Glomerular endothelial cell (primary cell): Measurements from ENCODE around the gene SORL1. TPM values are rescaled to one million over a fixed set of nuclear protein-coding genes. Genes with fewer than 3 reads are reported as not detected.

Experiments
- DNase-seq: peaks from one replicate; pipeline ENCODE4 v3.0.0-alpha.2; 2011; ENCODE audit warnings: low read depth, low spot score; ENCODE audit errors: extremely low read depth
- total RNA-seq: library from RNA; depleted of rRNA; stranded (reverse); fragments of >200 nt; gene quantifications from 2 replicates; pipeline ENCODE4 v1.2.3, GENCODE V29; 2015

The SORL1 gene
- total RNA-seq, 1 donor from 2014 or later, result 1.9 TPM

GRCh38 chr11:121581607-121582006, 129.5 kb downstream of the SORL1 start:
- DNase-seq, result no peak

DNA sequence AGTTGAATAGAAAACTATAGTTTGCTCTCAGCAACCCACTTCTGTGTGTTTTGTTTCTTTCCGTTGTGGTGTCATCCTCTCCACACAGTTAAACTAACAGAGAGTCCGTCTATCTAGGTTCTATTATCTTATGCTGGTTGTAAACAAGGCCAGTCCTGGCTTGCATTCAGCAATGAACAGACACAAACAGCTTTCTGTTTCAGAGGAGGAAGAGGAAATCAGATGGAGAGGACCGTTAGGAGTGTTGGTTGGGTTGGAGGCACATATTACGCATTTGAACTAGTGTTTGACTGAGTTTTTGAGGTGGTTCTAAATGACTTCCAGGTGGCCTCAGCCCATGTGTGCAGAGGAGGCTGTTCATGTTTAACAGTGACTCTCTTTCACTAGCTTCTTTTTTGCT, 130.2 kb downstream of the SORL1 start:
- no peak for DNase-seq

- no peak for DNase-seq
These were observed 131.7 kb downstream of the SORL1 start for GRCh38 chr11:121583825-121584224.

- DNase-seq, result no peak
These were observed 134.6 kb downstream of the SORL1 start for GRCh38 chr11:121586750-121587149.

- DNase-seq, result no peak
These were observed 135.1 kb downstream of the SORL1 start for GRCh38 chr11:121587182-121587581.

GRCh38 chr11:121588747-121589146, 136.6 kb downstream of the SORL1 start:
- no peak for DNase-seq

DNA sequence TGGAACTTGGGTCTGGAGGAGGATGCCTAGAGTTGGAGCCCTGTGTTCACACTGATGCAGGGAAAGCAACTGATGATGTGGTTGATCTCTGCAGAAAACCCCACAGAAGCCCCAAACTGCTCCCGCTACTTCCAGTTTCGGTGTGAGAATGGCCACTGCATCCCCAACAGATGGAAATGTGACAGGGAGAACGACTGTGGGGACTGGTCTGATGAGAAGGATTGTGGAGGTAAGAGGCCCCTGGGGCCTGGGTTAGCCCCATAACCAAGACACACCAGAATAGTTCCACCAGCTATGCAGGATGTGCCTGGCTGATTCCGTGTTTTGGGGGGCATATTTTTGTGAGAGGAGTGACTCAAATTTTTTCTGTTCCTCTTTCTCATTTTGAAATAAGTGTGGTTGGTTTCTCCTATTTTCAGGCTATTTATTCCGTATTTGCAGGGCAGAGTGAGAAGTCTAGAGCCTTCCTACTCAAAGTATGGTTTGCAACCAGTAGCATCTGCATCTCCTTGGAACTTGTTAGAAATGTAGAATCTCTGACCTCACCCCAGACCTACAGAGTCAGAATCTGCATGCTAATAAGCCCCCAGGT, 137.9 kb downstream of the SORL1 start:
- DNase-seq, result no peak

GRCh38 chr11:121590772-121591404, 138.8 kb downstream of the SORL1 start:
- DNase-seq, result no peak

DNA sequence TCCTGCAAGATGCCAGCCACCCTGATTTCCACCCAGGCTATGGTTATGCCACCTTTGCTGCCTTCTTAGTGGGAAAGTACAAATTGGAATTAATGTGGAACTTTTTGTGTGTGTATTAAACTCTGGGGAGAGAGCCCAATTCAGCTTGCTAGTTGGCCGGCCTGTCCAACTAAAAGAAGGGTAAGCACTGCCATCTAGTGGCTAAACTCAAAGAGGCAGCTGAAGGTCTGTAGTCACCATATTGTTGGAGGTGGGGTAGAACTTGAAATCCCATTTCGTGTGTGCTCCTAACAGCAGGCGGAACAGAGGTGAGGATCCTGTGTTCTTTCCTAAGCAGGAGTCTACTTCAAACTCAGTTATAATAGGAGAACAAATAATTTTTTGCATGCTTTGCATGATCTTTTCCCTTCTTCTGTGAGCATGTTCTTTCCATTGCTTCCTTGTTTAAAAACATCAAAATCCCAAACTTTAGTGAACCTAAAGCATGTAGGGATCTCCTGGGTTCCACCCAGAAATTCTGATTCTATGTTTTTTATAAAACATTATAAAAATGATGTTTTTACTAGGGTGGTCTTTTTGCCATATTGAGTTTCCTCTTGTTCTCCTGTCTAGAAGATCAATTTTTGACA, 139.4 kb downstream of the SORL1 start:
- DNase-seq, result peak; percentile 39

DNA sequence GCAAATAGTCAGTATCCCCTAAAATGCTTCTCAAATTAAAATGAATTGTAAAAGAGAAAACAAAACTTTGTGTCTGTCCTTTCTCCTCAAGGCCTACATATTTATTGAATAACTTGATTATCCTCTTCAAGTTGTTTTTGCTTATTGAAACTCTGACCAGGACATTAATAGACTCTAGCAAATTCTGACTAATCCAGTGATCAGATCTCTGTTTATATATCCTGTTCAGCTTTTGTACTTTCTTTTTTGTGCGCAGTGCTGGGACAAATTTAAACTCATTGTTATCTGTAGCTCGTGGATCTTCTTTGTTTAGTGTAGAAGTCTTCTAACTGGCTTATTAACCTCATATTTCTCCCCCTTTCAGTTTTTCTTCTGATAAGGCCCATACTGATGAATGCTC, 140.6 kb downstream of the SORL1 start:
- no peak for DNase-seq

DNA sequence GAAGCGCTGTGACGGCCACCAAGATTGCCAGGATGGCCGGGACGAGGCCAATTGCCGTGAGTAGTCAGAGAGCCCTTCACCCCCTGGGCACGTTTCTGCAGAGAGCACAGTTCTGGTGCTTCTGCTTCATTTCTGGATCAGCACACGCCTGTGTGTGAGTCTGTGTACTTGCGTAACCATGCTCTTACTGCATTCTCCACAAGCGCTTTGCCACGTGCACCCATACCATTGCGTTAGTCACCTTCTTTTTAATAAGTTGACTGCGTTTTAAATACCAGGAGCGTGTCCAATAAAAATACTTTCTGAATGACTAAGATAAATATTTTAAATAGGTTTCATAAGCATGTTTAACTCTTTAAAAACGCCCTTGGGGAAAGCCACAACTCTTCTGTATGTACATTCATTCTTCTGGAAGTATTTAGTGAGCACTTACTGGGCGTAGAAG, 143.6 kb downstream of the SORL1 start:
- DNase-seq, result no peak

DNA sequence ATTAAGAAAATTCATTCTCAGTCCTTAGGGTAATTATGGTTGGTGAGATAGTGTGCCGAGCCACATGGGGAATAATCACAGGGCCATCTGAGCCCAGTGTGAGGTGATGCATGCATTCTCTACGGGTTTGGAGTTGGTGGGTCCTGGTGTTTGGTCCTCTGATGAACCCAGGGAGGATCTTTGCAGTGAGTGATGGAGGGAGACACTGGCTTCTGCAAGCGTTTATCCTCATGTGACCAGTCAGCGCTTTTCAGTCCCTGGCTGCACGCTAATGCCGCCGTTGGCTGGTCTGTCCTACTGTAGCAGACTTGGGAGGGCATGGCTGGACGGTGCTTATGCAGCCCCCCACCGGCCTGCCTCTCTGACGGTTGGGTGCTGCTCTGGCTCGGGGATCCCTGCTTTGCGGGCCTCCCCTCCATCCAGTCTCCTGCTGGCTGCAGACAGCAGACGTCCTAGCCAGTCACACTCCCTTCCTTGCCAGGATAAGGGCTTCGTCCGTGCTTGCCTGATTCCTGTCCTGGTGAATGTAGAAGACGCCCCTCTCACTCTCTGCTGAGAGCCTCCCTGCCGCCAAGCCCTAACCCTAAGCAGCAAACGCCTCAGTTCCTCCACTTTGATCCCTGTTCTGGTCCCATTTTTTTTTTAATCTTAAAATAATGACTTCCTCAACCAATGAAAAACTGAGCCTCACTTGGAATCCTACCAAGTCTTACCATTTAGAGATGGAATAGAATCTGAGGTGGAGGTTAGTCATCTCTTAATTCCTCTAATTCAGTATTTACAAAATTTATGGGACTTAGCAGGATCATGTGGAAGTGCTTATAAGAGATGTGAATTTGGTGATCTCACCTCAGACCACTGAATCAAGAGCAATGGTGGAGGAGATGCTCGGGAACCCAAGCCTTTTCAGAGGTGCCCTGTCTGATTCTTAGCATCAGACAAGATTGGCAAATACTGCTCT, 144.4 kb downstream of the SORL1 start:
- DNase-seq, result no peak

DNA sequence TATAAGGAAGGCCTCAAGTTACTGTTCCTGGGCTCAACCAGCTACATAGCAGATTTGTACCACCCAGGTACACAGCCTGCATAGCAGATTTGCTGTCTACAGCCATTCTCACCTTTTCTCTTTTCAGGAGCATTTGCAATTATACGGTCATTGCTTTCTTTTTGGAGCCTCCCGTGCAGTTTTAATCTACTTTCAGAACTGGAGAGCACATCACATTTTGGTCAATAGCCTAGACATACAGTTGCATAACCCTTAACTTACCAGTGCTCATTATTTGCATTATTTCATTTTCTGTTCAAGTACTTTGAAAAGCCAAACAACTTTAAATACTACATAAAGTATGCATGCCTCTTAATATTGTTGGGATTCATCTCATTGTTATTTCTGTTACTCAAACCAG, 151.2 kb downstream of the SORL1 start:
- DNase-seq, result no peak

DNA sequence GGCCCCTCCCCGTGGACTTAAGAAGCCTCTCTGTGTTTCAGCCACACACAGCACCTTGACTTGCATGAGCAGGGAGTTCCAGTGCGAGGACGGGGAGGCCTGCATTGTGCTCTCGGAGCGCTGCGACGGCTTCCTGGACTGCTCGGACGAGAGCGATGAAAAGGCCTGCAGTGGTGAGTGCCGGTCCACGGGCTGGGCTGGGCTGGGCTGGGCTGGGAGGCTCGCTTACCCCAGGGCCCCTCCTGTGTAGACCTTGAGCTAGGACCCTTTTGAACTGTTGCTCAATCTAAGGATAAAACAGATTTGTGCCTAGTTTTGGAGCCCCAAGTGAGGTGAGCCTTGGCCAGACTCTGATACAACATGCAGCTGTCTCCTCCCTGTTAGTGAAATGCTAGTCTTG, 152.0 kb downstream of the SORL1 start:
- DNase-seq, result no peak

DNA sequence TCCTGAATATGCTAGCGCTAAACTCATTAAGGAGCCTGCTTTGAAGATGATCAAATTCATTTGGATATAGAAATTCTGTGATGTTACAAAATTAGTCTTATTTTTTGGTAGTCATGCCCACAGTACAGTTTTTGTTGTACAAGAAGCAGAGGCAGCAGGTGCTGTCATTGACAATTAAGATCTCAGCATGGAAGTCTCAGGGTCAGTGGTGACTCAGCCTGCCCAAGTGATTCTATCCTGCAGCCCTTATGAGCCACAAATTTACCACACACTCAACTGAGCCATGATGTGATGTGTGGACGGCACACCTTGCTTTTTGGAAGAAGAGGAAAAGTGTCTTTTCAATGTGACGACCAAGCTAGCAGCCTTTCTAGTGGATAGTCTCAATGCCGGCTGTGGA, 154.2 kb downstream of the SORL1 start:
- DNase-seq, result no peak

DNA sequence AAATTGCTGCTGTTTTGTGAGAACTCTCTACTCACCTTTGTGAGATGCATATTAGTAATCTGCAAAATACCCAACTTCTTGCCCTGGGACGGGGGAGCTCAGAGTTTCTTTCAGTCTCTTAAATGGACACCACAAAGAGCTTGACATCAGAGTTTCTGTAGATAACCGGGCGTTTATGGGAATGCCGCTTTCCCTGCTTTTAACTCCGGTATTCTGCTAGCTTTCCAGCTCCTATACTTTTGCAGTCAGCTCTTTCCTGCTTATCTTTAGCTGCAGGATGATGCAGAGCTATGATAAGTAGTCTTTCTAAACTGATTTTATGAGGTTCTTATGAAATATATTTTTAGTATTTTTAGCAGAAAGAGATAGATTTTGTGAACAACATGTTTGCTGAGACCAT, 155.2 kb downstream of the SORL1 start:
- no peak for DNase-seq

DNA sequence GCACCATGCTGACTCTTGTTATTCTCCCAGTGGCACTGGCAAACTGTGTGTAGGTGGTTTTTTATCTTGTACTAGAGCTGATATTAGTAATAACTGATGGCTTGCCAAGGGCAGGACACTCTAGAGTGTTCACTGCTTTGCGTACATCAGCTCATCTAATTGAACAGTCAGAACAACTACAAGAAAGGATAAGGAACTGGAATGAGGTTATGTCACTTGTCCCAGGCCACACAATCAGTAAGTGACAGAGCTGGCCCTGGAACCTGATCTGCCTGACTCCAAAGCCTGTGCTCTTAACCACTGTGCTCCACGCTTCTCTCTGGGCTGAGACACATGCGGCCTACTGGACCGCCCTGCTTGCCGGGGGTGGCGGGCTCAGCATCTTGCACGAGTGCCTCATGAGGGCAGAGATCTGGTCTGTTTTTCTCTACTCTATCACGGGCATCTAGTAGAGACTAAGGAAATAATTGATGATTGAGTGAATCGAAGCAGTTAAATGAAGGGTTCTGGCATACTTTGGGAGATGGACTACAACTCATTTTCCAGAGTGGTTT, 156.5 kb downstream of the SORL1 start:
- DNase-seq, result no peak

GRCh38 chr11:121610706-121611105, 158.6 kb downstream of the SORL1 start:
- DNase-seq, result no peak

- DNase-seq, result no peak
These were observed 159.1 kb downstream of the SORL1 start for GRCh38 chr11:121611242-121611641.

DNA sequence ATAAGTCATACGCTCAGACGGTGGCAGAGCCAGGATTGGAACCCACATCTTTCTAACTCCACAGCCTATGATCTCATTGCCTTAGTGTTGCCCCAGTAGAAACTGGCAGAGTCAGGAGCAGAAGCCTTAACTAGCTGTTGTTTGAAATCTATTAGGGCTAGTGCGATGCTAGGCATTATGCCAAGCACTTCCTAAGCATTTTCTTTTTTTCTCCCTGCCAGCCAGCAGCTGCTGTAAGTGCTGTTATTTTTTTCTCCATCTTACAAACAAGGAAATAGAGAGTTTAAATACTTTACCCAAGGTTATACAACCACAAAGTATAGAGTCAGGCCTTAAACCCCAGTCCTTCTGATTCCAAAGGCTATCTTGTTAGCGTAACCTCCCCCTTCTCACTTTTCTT, 161.6 kb downstream of the SORL1 start:
- DNase-seq, result no peak
